ENCODE results near the gene TNRC6C. TPM values are rescaled to one million over a fixed set of nuclear protein-coding genes. Genes with fewer than 3 reads are reported as not detected.
A peak's percentile ranks its signal among the peaks of the same experiment; 100 is the strongest.

TNRC6C gene
- total RNA-seq, 3 donors from 2014 or later (not counting 1 experiment from before 2014, with no cell fraction given), result 74.3 to 100 (median 76.3) TPM

DNA sequence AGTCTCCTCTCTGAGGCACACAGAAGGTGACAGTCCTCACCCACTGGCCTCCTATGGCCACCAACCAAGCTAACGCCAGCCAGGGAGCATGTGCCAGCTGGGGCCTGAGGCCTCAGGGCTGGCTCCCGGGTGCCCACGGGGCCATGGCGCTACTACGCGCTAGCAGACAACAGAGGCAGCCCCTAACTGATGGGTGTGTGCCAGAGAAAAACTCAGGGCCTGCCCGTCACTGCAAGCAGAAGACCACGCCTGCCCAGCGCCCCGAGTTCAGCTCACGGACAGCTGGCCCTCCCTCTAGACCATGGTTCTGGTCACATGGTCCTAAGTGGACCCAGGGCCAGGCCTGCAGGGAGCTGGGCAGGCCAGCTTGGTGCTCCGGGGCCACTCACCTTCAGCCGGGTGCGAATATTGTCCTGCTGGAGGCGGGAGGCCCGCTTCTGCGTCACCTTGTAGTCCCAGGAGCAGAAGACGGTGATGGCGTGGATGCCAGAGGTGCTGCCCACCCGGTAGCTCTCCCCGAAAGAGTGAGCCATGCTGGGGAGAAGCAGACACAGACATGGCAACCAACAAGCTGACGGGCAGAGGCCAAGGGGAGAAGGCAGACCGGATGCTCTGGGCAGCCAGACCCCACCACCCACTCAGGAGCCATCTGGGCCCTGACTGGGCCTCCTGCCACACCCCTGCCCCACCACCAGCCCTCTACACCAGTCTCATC lies 163.9 kb downstream of the TNRC6C start:
- Mint-ChIP-seq H3K27ac (peak overlapping the region; percentile 82 to 84), H3K4me1 (peaks cover 37 to 63% of the 10 kb centered on the region in 2 donors), H3K4me3 (peak overlapping the region; percentile 71), H3K27me3 (ENCODE audit: low read depth in 2 of 2) (no peaks in the 10 kb centered on the region), H3K36me3 (no peaks in the 10 kb centered on the region), H3K9me3 (no peaks in the 10 kb centered on the region)
- no peaks in the 10 kb centered on the region for H3K9me3 ChIP-seq (ENCODE audit: control insufficient read depth, insufficient read depth, low read length)
- DNase-seq (peak in 1 of 2 donors; percentile 60), ATAC-seq (peak; percentile 11 to 28 (median 28))
- peak overlapping the region; percentile 57 for H3K27ac ChIP-seq (ENCODE audit: low read length)
- TF ChIP-seq CTCF (IDR thresholded peaks at IDR 0.05), result no peak
- H3K36me3 ChIP-seq (ENCODE audit: control insufficient read depth, insufficient read depth, low read length), result peaks cover 87% of the 10 kb centered on the region
- peaks cover 93% of the 10 kb centered on the region for H3K4me1 ChIP-seq (ENCODE audit: control insufficient read depth, insufficient read depth, low read length)
- H3K4me3 ChIP-seq (ENCODE audit: low read length), result peak overlapping the region; percentile 2
- no peaks in the 10 kb centered on the region for H3K27me3 ChIP-seq (ENCODE audit: control insufficient read depth, insufficient read depth, low read length)
- intact Hi-C loops (cut with micrococcal nuclease), result no loop called here
- WGBS (ENCODE audit: insufficient coverage), result 61% methylated on average over 23 of the region's 23 CpGs

- Mint-ChIP-seq H3K27ac (peak overlapping the region; percentile 82 to 84), H3K4me3 (peak overlapping the region; percentile 71), H3K4me1 (peaks cover 37 to 66% of the 10 kb centered on the region in 2 donors), H3K9me3 (no peaks in the 10 kb centered on the region), H3K27me3 (ENCODE audit: low read depth in 2 of 2) (no peaks in the 10 kb centered on the region), H3K36me3 (no peaks in the 10 kb centered on the region)
- peak overlapping the region; percentile 57 for H3K27ac ChIP-seq (ENCODE audit: low read length)
- 53% methylated on average over 4 of the region's 4 CpGs for WGBS (ENCODE audit: insufficient coverage)
- no peaks in the 10 kb centered on the region for H3K9me3 ChIP-seq (ENCODE audit: control insufficient read depth, insufficient read depth, low read length)
- no peak for DNase-seq
- peaks cover 93% of the 10 kb centered on the region for H3K4me1 ChIP-seq (ENCODE audit: control insufficient read depth, insufficient read depth, low read length)
- intact Hi-C loops (cut with micrococcal nuclease), result no loop called here
- H3K27me3 ChIP-seq (ENCODE audit: control insufficient read depth, insufficient read depth, low read length), result no peaks in the 10 kb centered on the region
- H3K36me3 ChIP-seq (ENCODE audit: control insufficient read depth, insufficient read depth, low read length), result peaks cover 84% of the 10 kb centered on the region
- no peak overlapping the region for H3K4me3 ChIP-seq (ENCODE audit: low read length)
- no peak for TF ChIP-seq CTCF (IDR thresholded peaks at IDR 0.05)
- no peak for ATAC-seq
Measured at GRCh38 chr17:78122931-78123249, 164.4 kb downstream of the TNRC6C start.

DNA sequence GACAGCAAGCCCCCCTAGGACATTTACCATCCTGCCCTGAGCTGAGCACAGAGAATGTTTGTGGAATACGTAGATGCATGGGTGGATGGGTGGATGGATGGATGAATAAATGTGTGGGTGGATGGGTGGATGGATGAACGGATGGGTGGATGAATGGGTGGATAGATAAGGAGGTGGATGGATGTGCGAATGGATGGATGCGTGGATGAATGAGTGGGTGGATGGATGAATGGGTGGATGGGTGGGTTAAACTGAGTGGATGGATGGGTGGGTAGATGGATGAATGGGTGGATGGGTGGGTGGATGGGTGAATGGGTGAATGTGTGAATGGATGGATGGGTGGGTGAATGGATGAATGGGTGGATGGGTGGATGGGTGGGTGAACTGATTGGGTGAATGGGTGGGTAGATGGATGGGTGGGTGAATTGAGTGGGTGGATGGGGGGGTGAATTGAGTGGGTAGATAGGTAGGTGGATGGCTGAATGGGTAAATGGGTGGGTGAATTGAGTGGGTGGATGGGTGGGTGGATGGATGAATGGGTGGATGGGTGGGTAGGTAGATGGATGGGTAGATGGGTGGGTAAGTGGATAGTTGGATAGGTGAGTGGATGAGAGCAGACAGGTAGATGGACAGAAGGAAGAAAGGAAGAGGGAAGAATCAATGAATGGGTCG lies 164.9 kb downstream of the TNRC6C start:
- Mint-ChIP-seq H3K36me3 (no peaks in the 10 kb centered on the region), H3K27me3 (ENCODE audit: low read depth in 2 of 2) (no peaks in the 10 kb centered on the region), H3K4me3 (peak overlapping the region; percentile 71), H3K27ac (peak overlapping the region; percentile 82 to 84), H3K4me1 (peaks cover 35 to 63% of the 10 kb centered on the region in 2 donors), H3K9me3 (no peaks in the 10 kb centered on the region)
- 97% methylated on average over 5 of the region's 5 CpGs for WGBS (ENCODE audit: insufficient coverage)
- peak overlapping the region; percentile 57 for H3K27ac ChIP-seq (ENCODE audit: low read length)
- TF ChIP-seq CTCF (IDR thresholded peaks at IDR 0.05), result no peak
- no peaks in the 10 kb centered on the region for H3K9me3 ChIP-seq (ENCODE audit: control insufficient read depth, insufficient read depth, low read length)
- DNase-seq (no peak), ATAC-seq (no peak)
- H3K4me3 ChIP-seq (ENCODE audit: low read length), result no peak overlapping the region
- no peaks in the 10 kb centered on the region for H3K27me3 ChIP-seq (ENCODE audit: control insufficient read depth, insufficient read depth, low read length)
- intact Hi-C loops (cut with micrococcal nuclease), result no loop called here
- peaks cover 81% of the 10 kb centered on the region for H3K36me3 ChIP-seq (ENCODE audit: control insufficient read depth, insufficient read depth, low read length)
- H3K4me1 ChIP-seq (ENCODE audit: control insufficient read depth, insufficient read depth, low read length), result peaks cover 89% of the 10 kb centered on the region
